ENCODE data around the gene HMGXB4.

DNA sequence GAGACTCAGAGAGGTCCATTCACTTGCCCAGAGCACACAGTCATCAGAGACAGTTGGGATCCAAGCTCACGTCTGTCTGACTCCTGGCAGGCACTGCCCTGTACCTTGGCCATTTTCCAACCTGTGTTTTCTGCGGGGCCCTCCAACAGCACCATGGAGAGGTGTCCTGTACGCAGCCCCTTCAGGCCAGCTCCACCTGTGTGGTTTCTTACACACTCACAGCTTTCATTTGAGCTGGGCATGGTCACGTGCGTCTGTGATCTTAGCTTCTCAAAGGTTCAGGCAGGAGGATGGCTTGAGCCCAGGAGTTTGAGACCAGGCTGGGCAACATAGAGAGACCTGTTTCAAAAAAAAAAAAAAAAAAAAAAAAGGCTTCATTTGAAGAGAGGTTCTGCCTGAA is 66.8 kb downstream of the HMGXB4 start:
- no peak for TF ChIP-seq MAX (IDR thresholded peaks at IDR 0.05; ENCODE audit: low read depth, low read length)
- TF ChIP-seq, protein P1, sequence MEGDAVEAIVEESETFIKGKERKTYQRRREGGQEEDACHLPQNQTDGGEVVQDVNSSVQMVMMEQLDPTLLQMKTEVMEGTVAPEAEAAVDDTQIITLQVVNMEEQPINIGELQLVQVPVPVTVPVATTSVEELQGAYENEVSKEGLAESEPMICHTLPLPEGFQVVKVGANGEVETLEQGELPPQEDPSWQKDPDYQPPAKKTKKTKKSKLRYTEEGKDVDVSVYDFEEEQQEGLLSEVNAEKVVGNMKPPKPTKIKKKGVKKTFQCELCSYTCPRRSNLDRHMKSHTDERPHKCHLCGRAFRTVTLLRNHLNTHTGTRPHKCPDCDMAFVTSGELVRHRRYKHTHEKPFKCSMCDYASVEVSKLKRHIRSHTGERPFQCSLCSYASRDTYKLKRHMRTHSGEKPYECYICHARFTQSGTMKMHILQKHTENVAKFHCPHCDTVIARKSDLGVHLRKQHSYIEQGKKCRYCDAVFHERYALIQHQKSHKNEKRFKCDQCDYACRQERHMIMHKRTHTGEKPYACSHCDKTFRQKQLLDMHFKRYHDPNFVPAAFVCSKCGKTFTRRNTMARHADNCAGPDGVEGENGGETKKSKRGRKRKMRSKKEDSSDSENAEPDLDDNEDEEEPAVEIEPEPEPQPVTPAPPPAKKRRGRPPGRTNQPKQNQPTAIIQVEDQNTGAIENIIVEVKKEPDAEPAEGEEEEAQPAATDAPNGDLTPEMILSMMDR (IDR thresholded peaks at IDR 0.05; ENCODE audit: low read depth, low read length): no peak

All from NB4 (cell line).